ENCODE results near the gene NTM.

NTM gene

DNA sequence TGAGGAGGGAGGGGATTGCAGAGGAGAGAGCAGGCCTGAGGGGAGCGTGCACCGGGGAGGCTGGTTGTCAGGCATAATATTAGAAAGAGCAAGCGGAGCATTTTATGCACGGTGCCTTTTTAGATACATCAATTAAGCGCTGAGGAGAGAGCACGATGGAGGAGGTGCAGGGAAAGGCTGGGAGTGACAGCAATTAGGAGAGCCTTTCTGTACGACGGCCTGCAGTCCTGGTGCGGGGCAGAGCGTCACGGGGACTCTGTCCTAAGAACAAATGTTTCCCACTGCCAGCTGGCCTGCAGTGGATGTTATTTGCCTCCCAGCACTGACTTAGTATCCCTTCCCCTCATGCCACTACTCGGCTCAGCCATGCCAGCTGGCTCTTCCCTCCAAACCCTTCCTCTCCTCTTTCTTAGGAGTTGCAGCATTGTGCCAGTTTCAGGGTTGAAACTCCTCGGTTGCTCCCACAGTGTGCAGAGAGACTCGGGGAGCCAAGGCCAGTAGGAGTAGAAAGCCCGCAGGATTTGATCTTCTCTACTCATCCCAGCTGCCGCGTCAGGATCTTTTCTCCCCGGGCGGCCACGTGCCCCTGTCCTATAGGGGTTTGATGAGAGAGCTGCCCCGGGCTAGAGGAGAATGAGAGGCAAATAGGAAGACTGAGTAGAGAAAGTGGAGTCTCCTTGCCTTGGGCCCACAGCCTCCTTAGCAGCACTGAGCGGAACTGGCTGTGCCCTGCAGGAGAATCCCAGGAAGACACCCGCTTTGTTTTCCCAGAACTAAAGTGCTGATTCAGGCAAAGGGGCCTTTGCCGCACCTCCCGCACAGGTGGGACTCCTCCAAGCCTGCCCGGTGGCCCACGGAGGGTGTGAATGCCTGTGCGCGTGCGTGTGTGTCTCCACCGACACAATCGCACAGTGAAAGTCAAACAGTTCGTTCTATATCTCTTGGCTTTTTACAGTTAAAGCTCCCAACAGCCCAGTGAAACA lies 875.3 kb downstream of the NTM start:
- Histone ChIP-seq H3K9me3 (ENCODE audit: insufficient read depth, low read depth, low read length) (no peaks in the 10 kb centered on the region), H3K27me3 (ENCODE audit: insufficient read depth, low read length, poor library complexity, severe bottlenecking) (no peaks in the 10 kb centered on the region), H3K4me1 (ENCODE audit: insufficient read depth, low read length, poor library complexity, severe bottlenecking) (no peaks in the 10 kb centered on the region), H3K9me2 (replicated peaks; ENCODE audit: low read depth, low read length) (no peaks in the 10 kb centered on the region), H3K36me3 (ENCODE audit: insufficient read depth, low read length) (no peaks in the 10 kb centered on the region), H3K4me2 (ENCODE audit: low read depth, low read length, poor library complexity, severe bottlenecking) (no peak overlapping the region), H3K79me2 (ENCODE audit: insufficient read depth, low read length) (no peaks in the 10 kb centered on the region), H3K4me3 (ENCODE audit: low read length, poor library complexity, severe bottlenecking) (no peak overlapping the region), H2AFZ (ENCODE audit: low read length) (no peak overlapping the region), H3F3A (ENCODE audit: low read depth) (no peaks in the 10 kb centered on the region), H4K20me1 (ENCODE audit: insufficient read depth, low read length, poor library complexity, severe bottlenecking) (no peaks in the 10 kb centered on the region), H3K9ac (ENCODE audit: low read depth, low read length, poor library complexity, severe bottlenecking) (no peak overlapping the region)
- TF ChIP-seq EZH2phosphoT487 (IDR thresholded peaks at IDR 0.05; ENCODE audit: borderline replicate concordance): no peak
- TF ChIP-seq, protein P1, sequence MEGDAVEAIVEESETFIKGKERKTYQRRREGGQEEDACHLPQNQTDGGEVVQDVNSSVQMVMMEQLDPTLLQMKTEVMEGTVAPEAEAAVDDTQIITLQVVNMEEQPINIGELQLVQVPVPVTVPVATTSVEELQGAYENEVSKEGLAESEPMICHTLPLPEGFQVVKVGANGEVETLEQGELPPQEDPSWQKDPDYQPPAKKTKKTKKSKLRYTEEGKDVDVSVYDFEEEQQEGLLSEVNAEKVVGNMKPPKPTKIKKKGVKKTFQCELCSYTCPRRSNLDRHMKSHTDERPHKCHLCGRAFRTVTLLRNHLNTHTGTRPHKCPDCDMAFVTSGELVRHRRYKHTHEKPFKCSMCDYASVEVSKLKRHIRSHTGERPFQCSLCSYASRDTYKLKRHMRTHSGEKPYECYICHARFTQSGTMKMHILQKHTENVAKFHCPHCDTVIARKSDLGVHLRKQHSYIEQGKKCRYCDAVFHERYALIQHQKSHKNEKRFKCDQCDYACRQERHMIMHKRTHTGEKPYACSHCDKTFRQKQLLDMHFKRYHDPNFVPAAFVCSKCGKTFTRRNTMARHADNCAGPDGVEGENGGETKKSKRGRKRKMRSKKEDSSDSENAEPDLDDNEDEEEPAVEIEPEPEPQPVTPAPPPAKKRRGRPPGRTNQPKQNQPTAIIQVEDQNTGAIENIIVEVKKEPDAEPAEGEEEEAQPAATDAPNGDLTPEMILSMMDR (conservative IDR thresholded peaks at IDR 0.05; ENCODE audit: low read length): no peak

DNA sequence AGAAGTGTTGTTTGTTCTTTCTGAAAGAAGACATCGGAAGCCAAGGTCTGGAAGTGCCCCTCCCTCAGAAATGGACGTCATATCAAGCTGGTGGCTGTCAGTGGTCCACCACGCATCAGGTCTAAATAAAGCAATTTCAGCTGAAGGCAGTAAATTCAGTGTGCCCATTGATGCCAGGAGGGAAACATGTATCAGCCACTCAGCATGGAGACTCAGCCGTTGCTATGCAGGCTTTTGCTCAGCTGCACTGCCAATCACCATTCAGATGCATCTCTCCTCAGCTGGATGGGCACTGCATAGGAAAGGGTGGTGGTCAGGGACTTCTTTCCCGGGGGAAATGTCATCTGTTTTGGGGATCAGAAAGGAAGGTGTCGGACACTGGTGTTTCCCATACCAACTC lies 878.2 kb downstream of the NTM start:
- H3K36me3 ChIP-seq (ENCODE audit: insufficient read depth, low read length): no peaks in the 10 kb centered on the region
- H2AFZ ChIP-seq (ENCODE audit: low read length): no peak overlapping the region
- no peak overlapping the region for H3K4me3 ChIP-seq (ENCODE audit: low read length, poor library complexity, severe bottlenecking)
- H3K4me1 ChIP-seq (ENCODE audit: insufficient read depth, low read length, poor library complexity, severe bottlenecking): no peaks in the 10 kb centered on the region
- no peaks in the 10 kb centered on the region for H3K9me3 ChIP-seq (ENCODE audit: insufficient read depth, low read depth, low read length)
- H3K9ac ChIP-seq (ENCODE audit: low read depth, low read length, poor library complexity, severe bottlenecking): no peak overlapping the region
- no peak overlapping the region for H3K4me2 ChIP-seq (ENCODE audit: low read depth, low read length, poor library complexity, severe bottlenecking)
- no peaks in the 10 kb centered on the region for H4K20me1 ChIP-seq (ENCODE audit: insufficient read depth, low read length, poor library complexity, severe bottlenecking)
- H3F3A ChIP-seq (ENCODE audit: low read depth): no peaks in the 10 kb centered on the region
- TF ChIP-seq, protein P1 (conservative IDR thresholded peaks at IDR 0.05; ENCODE audit: low read length): no peak
- no peak for TF ChIP-seq EZH2phosphoT487 (IDR thresholded peaks at IDR 0.05; ENCODE audit: borderline replicate concordance)
- H3K79me2 ChIP-seq (ENCODE audit: insufficient read depth, low read length): no peaks in the 10 kb centered on the region
- no peaks in the 10 kb centered on the region for H3K9me2 ChIP-seq (replicated peaks; ENCODE audit: low read depth, low read length)
- no peaks in the 10 kb centered on the region for H3K27me3 ChIP-seq (ENCODE audit: insufficient read depth, low read length, poor library complexity, severe bottlenecking)

DNA sequence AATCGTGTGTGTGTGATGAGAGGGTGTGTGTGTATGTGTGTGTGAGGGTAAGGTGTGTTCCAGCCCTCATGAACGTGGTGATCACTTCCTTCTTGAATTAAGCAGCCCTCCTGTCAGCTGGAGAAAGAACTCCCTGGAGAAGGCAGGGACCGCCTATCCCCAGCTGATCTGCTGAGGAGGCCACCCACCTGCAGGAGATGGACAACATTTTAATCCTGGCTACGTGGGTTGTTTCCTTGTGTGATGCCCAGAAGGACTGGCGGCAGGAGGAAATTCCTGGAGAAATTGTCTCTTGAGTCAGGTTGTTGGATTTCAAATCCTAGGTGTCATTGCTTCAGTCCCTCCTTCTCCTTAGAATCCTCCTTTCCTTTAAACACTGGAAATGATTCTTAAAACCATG lies 878.8 kb downstream of the NTM start:
- H3F3A ChIP-seq (ENCODE audit: low read depth): no peaks in the 10 kb centered on the region
- no peaks in the 10 kb centered on the region for H3K9me3 ChIP-seq (ENCODE audit: insufficient read depth, low read depth, low read length)
- H4K20me1 ChIP-seq (ENCODE audit: insufficient read depth, low read length, poor library complexity, severe bottlenecking): no peaks in the 10 kb centered on the region
- no peak overlapping the region for H3K4me3 ChIP-seq (ENCODE audit: low read length, poor library complexity, severe bottlenecking)
- H3K36me3 ChIP-seq (ENCODE audit: insufficient read depth, low read length): no peaks in the 10 kb centered on the region
- H3K27me3 ChIP-seq (ENCODE audit: insufficient read depth, low read length, poor library complexity, severe bottlenecking): no peaks in the 10 kb centered on the region
- H3K4me1 ChIP-seq (ENCODE audit: insufficient read depth, low read length, poor library complexity, severe bottlenecking): no peaks in the 10 kb centered on the region
- no peak overlapping the region for H3K4me2 ChIP-seq (ENCODE audit: low read depth, low read length, poor library complexity, severe bottlenecking)
- H3K79me2 ChIP-seq (ENCODE audit: insufficient read depth, low read length): no peaks in the 10 kb centered on the region
- H2AFZ ChIP-seq (ENCODE audit: low read length): no peak overlapping the region
- no peak for TF ChIP-seq EZH2phosphoT487 (IDR thresholded peaks at IDR 0.05; ENCODE audit: borderline replicate concordance)
- TF ChIP-seq, protein P1 (conservative IDR thresholded peaks at IDR 0.05; ENCODE audit: low read length): no peak
- H3K9ac ChIP-seq (ENCODE audit: low read depth, low read length, poor library complexity, severe bottlenecking): no peak overlapping the region
- H3K9me2 ChIP-seq (replicated peaks; ENCODE audit: low read depth, low read length): no peaks in the 10 kb centered on the region

All from Loucy (cell line).